Suprapubic skin (tissue), 3 donors: Measurements from ENCODE around the gene MEF2A.

ENCODE experiments used
- EP300 ChIP-seq: sonication (generic); formaldehyde crosslinking; IDR thresholded peaks from one replicate; pipeline ENCODE4 v1.6.1; 2017; ENCODE audit warnings: antibody characterized with exemption
- TF ChIP-seq, protein P1 (sequence below), 2 donors: fragments of 200-600 bp in 1 of 2; fragments of 450-650 bp in 1 of 2; sonication (generic) in 1 of 2; IDR thresholded peaks; one replicate each; pipeline ENCODE4 v1.5.1; 2016 to 2019; ENCODE audit warnings: antibody characterized with exemption in 2 of 2, mild to moderate bottlenecking in 1 of 2, moderate library complexity in 1 of 2

DNA sequence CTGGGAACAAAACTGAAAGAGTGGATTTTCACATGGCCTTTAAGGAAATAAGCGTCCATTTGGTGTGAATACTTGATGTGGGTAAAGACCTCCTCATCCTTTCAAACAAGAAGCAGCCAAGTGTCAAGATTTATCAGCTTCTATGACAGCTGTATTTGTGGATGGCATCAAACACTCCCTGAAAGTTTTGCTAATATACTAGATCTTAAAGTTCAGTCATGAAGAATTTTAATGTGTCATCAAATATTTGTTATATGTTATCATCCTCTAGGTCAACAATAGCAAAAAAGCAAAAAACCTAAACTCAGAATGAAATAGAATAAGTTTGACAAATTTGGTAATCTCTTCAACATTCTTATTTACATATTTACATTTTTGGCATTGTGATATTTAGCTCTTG, 196.5 kb downstream of the MEF2A start:
- no peak for TF ChIP-seq EP300
- TF ChIP-seq, protein P1, sequence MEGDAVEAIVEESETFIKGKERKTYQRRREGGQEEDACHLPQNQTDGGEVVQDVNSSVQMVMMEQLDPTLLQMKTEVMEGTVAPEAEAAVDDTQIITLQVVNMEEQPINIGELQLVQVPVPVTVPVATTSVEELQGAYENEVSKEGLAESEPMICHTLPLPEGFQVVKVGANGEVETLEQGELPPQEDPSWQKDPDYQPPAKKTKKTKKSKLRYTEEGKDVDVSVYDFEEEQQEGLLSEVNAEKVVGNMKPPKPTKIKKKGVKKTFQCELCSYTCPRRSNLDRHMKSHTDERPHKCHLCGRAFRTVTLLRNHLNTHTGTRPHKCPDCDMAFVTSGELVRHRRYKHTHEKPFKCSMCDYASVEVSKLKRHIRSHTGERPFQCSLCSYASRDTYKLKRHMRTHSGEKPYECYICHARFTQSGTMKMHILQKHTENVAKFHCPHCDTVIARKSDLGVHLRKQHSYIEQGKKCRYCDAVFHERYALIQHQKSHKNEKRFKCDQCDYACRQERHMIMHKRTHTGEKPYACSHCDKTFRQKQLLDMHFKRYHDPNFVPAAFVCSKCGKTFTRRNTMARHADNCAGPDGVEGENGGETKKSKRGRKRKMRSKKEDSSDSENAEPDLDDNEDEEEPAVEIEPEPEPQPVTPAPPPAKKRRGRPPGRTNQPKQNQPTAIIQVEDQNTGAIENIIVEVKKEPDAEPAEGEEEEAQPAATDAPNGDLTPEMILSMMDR (IDR thresholded peaks at IDR 0.05): no peak
